ENCODE data around the gene LAMA4.

The LAMA4 gene

GRCh38 chr6:112233847-112234246 lies 20.5 kb downstream of the LAMA4 start:
- H3K4me2 ChIP-seq (ENCODE audit: low read depth, low read length, poor library complexity, severe bottlenecking) = no peak overlapping the region
- H3K27ac ChIP-seq (ENCODE audit: low read depth, low read length) = no peak overlapping the region
- no peaks in the 10 kb centered on the region for H3K27me3 ChIP-seq (ENCODE audit: low read length)
- H3K79me2 ChIP-seq (ENCODE audit: insufficient read depth, low read length) = no peaks in the 10 kb centered on the region
- no peaks in the 10 kb centered on the region for H3K9me2 ChIP-seq (replicated peaks; ENCODE audit: insufficient read depth, low read length)
- H3F3A ChIP-seq (ENCODE audit: insufficient read depth) = no peaks in the 10 kb centered on the region
- H3K4me3 ChIP-seq (ENCODE audit: insufficient read depth, low read length, poor library complexity, severe bottlenecking) = no peak overlapping the region
- no peaks in the 10 kb centered on the region for H3K9me3 ChIP-seq (ENCODE audit: insufficient read depth, low read length)
- no peaks in the 10 kb centered on the region for H3K36me3 ChIP-seq (ENCODE audit: low read length)
- H2AFZ ChIP-seq (ENCODE audit: low read depth, low read length, severe bottlenecking) = no peak overlapping the region
- H4K20me1 ChIP-seq (ENCODE audit: low read depth, low read length) = no peaks in the 10 kb centered on the region
- no peak for TF ChIP-seq EZH2phosphoT487 (conservative IDR thresholded peaks at IDR 0.05; ENCODE audit: low read length)
- TF ChIP-seq, protein P1, sequence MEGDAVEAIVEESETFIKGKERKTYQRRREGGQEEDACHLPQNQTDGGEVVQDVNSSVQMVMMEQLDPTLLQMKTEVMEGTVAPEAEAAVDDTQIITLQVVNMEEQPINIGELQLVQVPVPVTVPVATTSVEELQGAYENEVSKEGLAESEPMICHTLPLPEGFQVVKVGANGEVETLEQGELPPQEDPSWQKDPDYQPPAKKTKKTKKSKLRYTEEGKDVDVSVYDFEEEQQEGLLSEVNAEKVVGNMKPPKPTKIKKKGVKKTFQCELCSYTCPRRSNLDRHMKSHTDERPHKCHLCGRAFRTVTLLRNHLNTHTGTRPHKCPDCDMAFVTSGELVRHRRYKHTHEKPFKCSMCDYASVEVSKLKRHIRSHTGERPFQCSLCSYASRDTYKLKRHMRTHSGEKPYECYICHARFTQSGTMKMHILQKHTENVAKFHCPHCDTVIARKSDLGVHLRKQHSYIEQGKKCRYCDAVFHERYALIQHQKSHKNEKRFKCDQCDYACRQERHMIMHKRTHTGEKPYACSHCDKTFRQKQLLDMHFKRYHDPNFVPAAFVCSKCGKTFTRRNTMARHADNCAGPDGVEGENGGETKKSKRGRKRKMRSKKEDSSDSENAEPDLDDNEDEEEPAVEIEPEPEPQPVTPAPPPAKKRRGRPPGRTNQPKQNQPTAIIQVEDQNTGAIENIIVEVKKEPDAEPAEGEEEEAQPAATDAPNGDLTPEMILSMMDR (IDR thresholded peaks at IDR 0.05; ENCODE audit: insufficient read depth, low read length, poor library complexity, severe bottlenecking) = no peak
- H3K9ac ChIP-seq (ENCODE audit: low read length) = no peak overlapping the region

- H3K27ac ChIP-seq (ENCODE audit: low read depth, low read length) = no peak overlapping the region
- H3K79me2 ChIP-seq (ENCODE audit: insufficient read depth, low read length) = no peaks in the 10 kb centered on the region
- no peak overlapping the region for H3K4me3 ChIP-seq (ENCODE audit: insufficient read depth, low read length, poor library complexity, severe bottlenecking)
- H3K9me3 ChIP-seq (ENCODE audit: insufficient read depth, low read length) = no peaks in the 10 kb centered on the region
- no peak overlapping the region for H3K4me2 ChIP-seq (ENCODE audit: low read depth, low read length, poor library complexity, severe bottlenecking)
- H3K9ac ChIP-seq (ENCODE audit: low read length) = no peak overlapping the region
- no peaks in the 10 kb centered on the region for H4K20me1 ChIP-seq (ENCODE audit: low read depth, low read length)
- H2AFZ ChIP-seq (ENCODE audit: low read depth, low read length, severe bottlenecking) = no peak overlapping the region
- H3F3A ChIP-seq (ENCODE audit: insufficient read depth) = no peaks in the 10 kb centered on the region
- no peaks in the 10 kb centered on the region for H3K36me3 ChIP-seq (ENCODE audit: low read length)
- no peaks in the 10 kb centered on the region for H3K27me3 ChIP-seq (ENCODE audit: low read length)
- H3K9me2 ChIP-seq (replicated peaks; ENCODE audit: insufficient read depth, low read length) = no peaks in the 10 kb centered on the region
- no peak for TF ChIP-seq EZH2phosphoT487 (conservative IDR thresholded peaks at IDR 0.05; ENCODE audit: low read length)
- TF ChIP-seq, protein P1 (IDR thresholded peaks at IDR 0.05; ENCODE audit: insufficient read depth, low read length, poor library complexity, severe bottlenecking) = no peak
Measured at GRCh38 chr6:112232845-112233256, 21.5 kb downstream of the LAMA4 start.

- Histone ChIP-seq H3F3A (ENCODE audit: insufficient read depth) (no peaks in the 10 kb centered on the region), H3K4me2 (ENCODE audit: low read depth, low read length, poor library complexity, severe bottlenecking) (no peak overlapping the region)
Measured at GRCh38 chr6:112231594-112232060, 22.7 kb downstream of the LAMA4 start.

More at GRCh38 chr6:112231594-112232060, 22.7 kb downstream of the LAMA4 start:
- H3K4me3 ChIP-seq (ENCODE audit: insufficient read depth, low read length, poor library complexity, severe bottlenecking) = no peak overlapping the region
- no peak overlapping the region for H2AFZ ChIP-seq (ENCODE audit: low read depth, low read length, severe bottlenecking)
- no peaks in the 10 kb centered on the region for H3K9me3 ChIP-seq (ENCODE audit: insufficient read depth, low read length)
- no peak overlapping the region for H3K27ac ChIP-seq (ENCODE audit: low read depth, low read length)
- H4K20me1 ChIP-seq (ENCODE audit: low read depth, low read length) = no peaks in the 10 kb centered on the region
- TF ChIP-seq, protein P1 (IDR thresholded peaks at IDR 0.05; ENCODE audit: insufficient read depth, low read length, poor library complexity, severe bottlenecking) = no peak
- no peak for TF ChIP-seq EZH2phosphoT487 (conservative IDR thresholded peaks at IDR 0.05; ENCODE audit: low read length)
- H3K9ac ChIP-seq (ENCODE audit: low read length) = no peak overlapping the region
- H3K27me3 ChIP-seq (ENCODE audit: low read length) = no peaks in the 10 kb centered on the region
- no peaks in the 10 kb centered on the region for H3K36me3 ChIP-seq (ENCODE audit: low read length)
- no peaks in the 10 kb centered on the region for H3K79me2 ChIP-seq (ENCODE audit: insufficient read depth, low read length)
- H3K9me2 ChIP-seq (replicated peaks; ENCODE audit: insufficient read depth, low read length) = no peaks in the 10 kb centered on the region
